HG03354 (cell line): Measurements from ENCODE around the gene FTO.

Experiments used
- ATAC-seq: cut with Tn5 transposase; IDR thresholded peaks from one replicate; pipeline ENCODE4 v1.9.1; 2021; ENCODE audit warnings: mild to moderate bottlenecking; ENCODE audit not compliant: unreplicated experiment, poor library complexity, severe bottlenecking

The FTO gene

GRCh38 chr16:54009464-54010176 lies 305.7 kb downstream of the FTO start:
- ATAC-seq, result no peak

GRCh38 chr16:54015147-54015546 lies 311.2 kb downstream of the FTO start:
- no peak for ATAC-seq

GRCh38 chr16:54022362-54022761 lies 318.4 kb downstream of the FTO start:
- ATAC-seq, result no peak

- ATAC-seq, result no peak
Observed at GRCh38 chr16:54026456-54026855, 322.5 kb downstream of the FTO start.

- ATAC-seq, result no peak
Observed at GRCh38 chr16:54027062-54027461, 323.1 kb downstream of the FTO start.

GRCh38 chr16:54027558-54027957 lies 323.6 kb downstream of the FTO start:
- ATAC-seq, result no peak

- ATAC-seq, result no peak
Observed at GRCh38 chr16:54027995-54028394, 324.0 kb downstream of the FTO start.

- no peak for ATAC-seq
Observed at GRCh38 chr16:54030451-54030850, 326.5 kb downstream of the FTO start.

GRCh38 chr16:54031107-54031760 lies 327.3 kb downstream of the FTO start:
- no peak for ATAC-seq

- no peak for ATAC-seq
Observed at GRCh38 chr16:54033747-54034146, 329.8 kb downstream of the FTO start.

- ATAC-seq, result no peak
Observed at GRCh38 chr16:54034684-54035083, 330.7 kb downstream of the FTO start.

GRCh38 chr16:54040480-54040879 lies 336.5 kb downstream of the FTO start:
- no peak for ATAC-seq

GRCh38 chr16:54040975-54041374 lies 337.0 kb downstream of the FTO start:
- no peak for ATAC-seq

- no peak for ATAC-seq
Observed at GRCh38 chr16:54048586-54049495, 344.9 kb downstream of the FTO start.

GRCh38 chr16:54049591-54050458 lies 345.9 kb downstream of the FTO start:
- no peak for ATAC-seq

- ATAC-seq, result no peak
Observed at GRCh38 chr16:54050459-54051210, 346.7 kb downstream of the FTO start.

GRCh38 chr16:54051821-54052220 lies 347.9 kb downstream of the FTO start:
- no peak for ATAC-seq

GRCh38 chr16:54052271-54052670 lies 348.3 kb downstream of the FTO start:
- no peak for ATAC-seq
